Activated naive CD8-positive, alpha-beta T cell treated with anti-CD3 and anti-CD28 coated beads, Interleukin-2, amount 50 U/mL, for 24 hours (primary cell): ENCODE results near the gene MAN2A1.
A peak's percentile ranks its signal among the peaks of the same experiment; 100 is the strongest.

Source experiments
- ATAC-seq: fragments of 150-1000 bp; cut with Tn5 transposase; one replicate; pipeline ENCODE4 v1.10.0; 2021
- DNase-seq: peaks from one replicate; pipeline ENCODE4 v3.0.0; 2021
- H3K27ac Mint-ChIP-seq: one replicate; pipeline ENCODE4 v1.8.0; 2021; ENCODE audit warnings: mild to moderate bottlenecking, mixed read lengths
- H3K27me3 Mint-ChIP-seq: one replicate; pipeline ENCODE4 v1.8.0; 2021; ENCODE audit warnings: mixed read lengths
- H3K36me3 Mint-ChIP-seq: one replicate; pipeline ENCODE4 v1.8.0; 2021; ENCODE audit warnings: low read depth, mixed read lengths
- H3K4me1 Mint-ChIP-seq: one replicate; pipeline ENCODE4 v1.8.0; 2021; ENCODE audit warnings: mixed read lengths
- H3K4me3 Mint-ChIP-seq: one replicate; pipeline ENCODE4 v1.8.0; 2021; ENCODE audit warnings: mild to moderate bottlenecking, moderate library complexity, mixed read lengths
- H3K9me3 Mint-ChIP-seq: one replicate; pipeline ENCODE4 v1.8.0; 2021; ENCODE audit warnings: mixed read lengths

Gene MAN2A1

GRCh38 chr5:109707531-109707930 lies 17.8 kb downstream of the MAN2A1 start:
- Mint-ChIP-seq H3K36me3 (peaks cover 26% of the 10 kb centered on the region), H3K27me3 (no peaks in the 10 kb centered on the region), H3K4me1 (peaks cover 66% of the 10 kb centered on the region), H3K4me3 (no peak overlapping the region), H3K9me3 (no peaks in the 10 kb centered on the region), H3K27ac (no peak overlapping the region)
- ATAC-seq, result no peak
- no peak for DNase-seq

- Mint-ChIP-seq H3K4me1 (peaks cover 63% of the 10 kb centered on the region), H3K4me3 (no peak overlapping the region), H3K27ac (no peak overlapping the region), H3K9me3 (no peaks in the 10 kb centered on the region), H3K36me3 (peaks cover 26% of the 10 kb centered on the region), H3K27me3 (no peaks in the 10 kb centered on the region)
- ATAC-seq (no peak), DNase-seq (no peak)
Measured at GRCh38 chr5:109708813-109709212, 19.1 kb downstream of the MAN2A1 start.

GRCh38 chr5:109709225-109709624 lies 19.5 kb downstream of the MAN2A1 start:
- no peak overlapping the region for H3K4me3 Mint-ChIP-seq
- H3K9me3 Mint-ChIP-seq, result no peaks in the 10 kb centered on the region
- no peaks in the 10 kb centered on the region for H3K27me3 Mint-ChIP-seq
- no peak overlapping the region for H3K27ac Mint-ChIP-seq
- no peak for DNase-seq
- peaks cover 62% of the 10 kb centered on the region for H3K4me1 Mint-ChIP-seq
- H3K36me3 Mint-ChIP-seq, result peaks cover 23% of the 10 kb centered on the region
- no peak for ATAC-seq

DNA sequence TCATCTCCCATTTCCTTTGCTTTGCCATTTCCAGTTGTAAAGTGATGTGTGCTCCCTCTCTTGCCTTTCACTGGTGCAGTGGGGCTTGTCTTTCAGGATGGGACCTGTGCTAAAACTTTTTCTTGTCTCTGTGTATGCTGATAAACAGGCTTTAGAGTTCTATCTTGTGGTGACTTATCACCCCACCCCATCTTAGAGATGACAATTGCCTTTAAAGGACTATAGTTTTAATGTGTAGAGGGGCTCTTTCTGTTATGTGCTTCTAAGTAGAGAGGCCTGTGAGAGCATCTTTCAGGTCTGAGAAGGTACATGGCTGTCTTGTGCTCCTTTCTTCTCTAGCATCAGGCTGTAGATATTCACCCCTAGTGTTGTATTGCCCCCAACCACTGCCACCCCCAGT lies 21.9 kb downstream of the MAN2A1 start:
- no peak for ATAC-seq
- Mint-ChIP-seq H3K27me3 (no peaks in the 10 kb centered on the region), H3K4me3 (no peak overlapping the region), H3K27ac (no peak overlapping the region), H3K36me3 (peaks cover 26% of the 10 kb centered on the region), H3K4me1 (peaks cover 47% of the 10 kb centered on the region), H3K9me3 (no peaks in the 10 kb centered on the region)
- DNase-seq, result no peak

- ATAC-seq, result no peak
Measured at GRCh38 chr5:109713453-109713852, 23.7 kb downstream of the MAN2A1 start.

GRCh38 chr5:109714592-109714991 lies 24.9 kb downstream of the MAN2A1 start:
- DNase-seq (no peak), ATAC-seq (no peak)
- no peak overlapping the region for H3K4me3 Mint-ChIP-seq
- H3K9me3 Mint-ChIP-seq, result no peaks in the 10 kb centered on the region
- H3K4me1 Mint-ChIP-seq, result peaks cover 26% of the 10 kb centered on the region
- no peaks in the 10 kb centered on the region for H3K27me3 Mint-ChIP-seq
- H3K27ac Mint-ChIP-seq, result no peak overlapping the region
- H3K36me3 Mint-ChIP-seq, result peaks cover 40% of the 10 kb centered on the region

More at GRCh38 chr5:109713453-109713852, 23.7 kb downstream of the MAN2A1 start:
- Mint-ChIP-seq H3K27ac (no peak overlapping the region), H3K4me3 (no peak overlapping the region), H3K27me3 (no peaks in the 10 kb centered on the region), H3K4me1 (peaks cover 34% of the 10 kb centered on the region), H3K36me3 (peaks cover 37% of the 10 kb centered on the region), H3K9me3 (no peaks in the 10 kb centered on the region)
- DNase-seq, result no peak

DNA sequence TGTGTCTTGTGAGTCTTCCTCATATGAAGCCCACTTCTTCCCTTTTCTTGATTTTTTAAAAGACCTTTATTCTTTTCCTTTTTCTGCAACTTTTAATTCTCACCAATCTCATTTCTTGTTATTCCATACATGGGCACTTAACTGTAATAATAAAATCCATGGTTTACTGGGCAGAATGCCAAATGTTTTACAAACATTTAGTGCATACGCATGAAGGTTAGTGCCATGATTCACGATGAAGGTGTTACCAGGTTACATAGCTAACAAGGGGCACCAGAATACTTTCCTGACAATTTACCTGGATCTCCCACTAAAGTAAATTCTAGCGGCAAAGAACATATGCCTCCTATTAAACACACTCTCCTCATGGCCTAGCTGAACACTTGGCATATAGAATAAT lies 28.5 kb downstream of the MAN2A1 start:
- ATAC-seq (no peak), DNase-seq (no peak)
- Mint-ChIP-seq H3K4me1 (peaks cover 12% of the 10 kb centered on the region), H3K9me3 (no peaks in the 10 kb centered on the region), H3K36me3 (peaks cover 48% of the 10 kb centered on the region), H3K27me3 (no peaks in the 10 kb centered on the region), H3K27ac (no peak overlapping the region), H3K4me3 (no peak overlapping the region)

GRCh38 chr5:109718632-109719031 lies 28.9 kb downstream of the MAN2A1 start:
- Mint-ChIP-seq H3K4me1 (peaks cover 11% of the 10 kb centered on the region), H3K27me3 (no peaks in the 10 kb centered on the region), H3K27ac (no peak overlapping the region), H3K4me3 (no peak overlapping the region), H3K36me3 (peaks cover 48% of the 10 kb centered on the region), H3K9me3 (no peaks in the 10 kb centered on the region)
- ATAC-seq (no peak), DNase-seq (no peak)

DNA sequence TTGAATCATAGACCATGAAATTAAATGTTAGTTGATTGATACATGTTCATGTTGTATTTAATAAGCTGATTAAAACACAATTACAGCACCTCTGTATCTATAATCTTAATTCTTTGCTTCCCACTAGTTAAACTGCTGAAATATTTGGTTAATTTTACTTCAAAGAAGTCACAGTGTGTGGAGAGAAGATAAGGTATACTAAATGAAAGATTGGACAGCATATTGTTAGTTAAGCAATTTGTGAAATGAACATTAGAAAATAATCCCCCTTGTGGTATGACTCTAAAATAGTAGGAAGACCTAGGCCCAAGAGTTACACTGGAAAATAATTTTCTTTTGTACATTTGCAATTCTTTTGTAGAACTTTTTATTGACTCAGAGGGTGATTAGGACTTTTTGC lies 30.3 kb downstream of the MAN2A1 start:
- DNase-seq (no peak), ATAC-seq (no peak)
- Mint-ChIP-seq H3K4me1 (peaks cover 7% of the 10 kb centered on the region), H3K9me3 (no peaks in the 10 kb centered on the region), H3K4me3 (no peak overlapping the region), H3K27ac (no peak overlapping the region), H3K36me3 (peaks cover 45% of the 10 kb centered on the region), H3K27me3 (no peaks in the 10 kb centered on the region)

- no peak overlapping the region for H3K27ac Mint-ChIP-seq
- H3K4me3 Mint-ChIP-seq, result no peak overlapping the region
- peaks cover 9% of the 10 kb centered on the region for H3K4me1 Mint-ChIP-seq
- H3K36me3 Mint-ChIP-seq, result peaks cover 42% of the 10 kb centered on the region
- DNase-seq, result no peak
- H3K9me3 Mint-ChIP-seq, result no peaks in the 10 kb centered on the region
- ATAC-seq, result no peak
- no peaks in the 10 kb centered on the region for H3K27me3 Mint-ChIP-seq
Measured at GRCh38 chr5:109721741-109722140, 32.0 kb downstream of the MAN2A1 start.

GRCh38 chr5:109723606-109724005 lies 33.9 kb downstream of the MAN2A1 start:
- Mint-ChIP-seq H3K36me3 (peaks cover 39% of the 10 kb centered on the region), H3K4me3 (no peak overlapping the region), H3K9me3 (no peaks in the 10 kb centered on the region), H3K4me1 (peaks cover 13% of the 10 kb centered on the region), H3K27ac (no peak overlapping the region), H3K27me3 (no peaks in the 10 kb centered on the region)
- no peak for ATAC-seq
- DNase-seq, result no peak

DNA sequence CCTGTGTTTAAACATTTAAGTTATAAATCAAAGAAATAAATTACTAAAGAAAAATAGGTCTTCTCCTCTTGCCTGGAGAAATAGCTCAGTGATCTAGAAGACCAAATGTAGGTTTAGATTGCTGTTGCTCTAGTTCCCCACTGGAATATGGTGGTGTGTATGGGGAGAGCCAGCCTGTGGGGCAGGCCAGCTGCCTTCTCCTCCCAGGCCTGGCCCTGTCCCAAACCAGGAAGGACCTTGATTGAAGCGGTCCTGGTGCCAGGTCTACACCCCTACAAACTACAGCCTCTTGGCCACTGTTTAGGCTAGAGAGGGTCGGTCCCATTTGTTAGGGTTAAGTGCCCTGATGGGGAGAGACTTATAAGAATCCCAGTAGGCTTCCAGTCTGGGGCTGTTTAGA lies 35.4 kb downstream of the MAN2A1 start:
- no peaks in the 10 kb centered on the region for H3K27me3 Mint-ChIP-seq
- H3K36me3 Mint-ChIP-seq, result peaks cover 38% of the 10 kb centered on the region
- no peaks in the 10 kb centered on the region for H3K9me3 Mint-ChIP-seq
- no peak for ATAC-seq
- H3K27ac Mint-ChIP-seq, result no peak overlapping the region
- peaks cover 13% of the 10 kb centered on the region for H3K4me1 Mint-ChIP-seq
- DNase-seq, result no peak
- no peak overlapping the region for H3K4me3 Mint-ChIP-seq

GRCh38 chr5:109739741-109740728 lies 50.3 kb downstream of the MAN2A1 start:
- Mint-ChIP-seq H3K36me3 (peaks cover 48% of the 10 kb centered on the region), H3K27ac (peak overlapping the region; percentile 29), H3K27me3 (no peaks in the 10 kb centered on the region), H3K4me1 (peaks cover 44% of the 10 kb centered on the region), H3K4me3 (no peak overlapping the region), H3K9me3 (no peaks in the 10 kb centered on the region)
- ATAC-seq (peak; percentile 52), DNase-seq (no peak)

- Mint-ChIP-seq H3K4me1 (peaks cover 44% of the 10 kb centered on the region), H3K27ac (no peak overlapping the region), H3K9me3 (no peaks in the 10 kb centered on the region), H3K4me3 (no peak overlapping the region), H3K27me3 (no peaks in the 10 kb centered on the region), H3K36me3 (peaks cover 43% of the 10 kb centered on the region)
- ATAC-seq (no peak), DNase-seq (no peak)
Measured at GRCh38 chr5:109740966-109741365, 51.2 kb downstream of the MAN2A1 start.

DNA sequence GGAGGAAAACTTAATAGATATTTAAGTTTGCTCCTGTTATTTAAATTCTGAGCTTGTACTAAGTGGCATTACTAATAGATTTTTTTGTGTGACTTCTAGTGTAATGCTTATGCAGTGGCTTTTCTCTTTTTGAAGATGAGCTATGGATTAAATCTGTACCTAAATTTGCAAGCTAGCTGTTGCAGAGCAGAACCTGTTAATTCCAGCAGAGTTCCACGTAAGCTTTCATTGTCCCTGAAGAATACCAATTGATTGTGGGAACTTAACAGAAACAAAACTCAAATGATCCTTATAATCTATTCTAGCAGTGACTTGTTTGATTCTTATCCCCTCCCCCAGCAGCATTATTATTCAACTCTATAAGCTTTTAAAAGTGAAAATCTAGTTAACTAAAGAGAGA lies 51.7 kb downstream of the MAN2A1 start:
- no peaks in the 10 kb centered on the region for H3K27me3 Mint-ChIP-seq
- no peak for ATAC-seq
- no peak overlapping the region for H3K27ac Mint-ChIP-seq
- H3K4me3 Mint-ChIP-seq, result no peak overlapping the region
- no peak for DNase-seq
- peaks cover 44% of the 10 kb centered on the region for H3K4me1 Mint-ChIP-seq
- H3K36me3 Mint-ChIP-seq, result peaks cover 43% of the 10 kb centered on the region
- no peaks in the 10 kb centered on the region for H3K9me3 Mint-ChIP-seq
